ENCODE measurements around the gene BMP3. TPM values are rescaled to one million over a fixed set of nuclear protein-coding genes. Genes with fewer than 3 reads are reported as not detected.

The BMP3 gene, protein sequence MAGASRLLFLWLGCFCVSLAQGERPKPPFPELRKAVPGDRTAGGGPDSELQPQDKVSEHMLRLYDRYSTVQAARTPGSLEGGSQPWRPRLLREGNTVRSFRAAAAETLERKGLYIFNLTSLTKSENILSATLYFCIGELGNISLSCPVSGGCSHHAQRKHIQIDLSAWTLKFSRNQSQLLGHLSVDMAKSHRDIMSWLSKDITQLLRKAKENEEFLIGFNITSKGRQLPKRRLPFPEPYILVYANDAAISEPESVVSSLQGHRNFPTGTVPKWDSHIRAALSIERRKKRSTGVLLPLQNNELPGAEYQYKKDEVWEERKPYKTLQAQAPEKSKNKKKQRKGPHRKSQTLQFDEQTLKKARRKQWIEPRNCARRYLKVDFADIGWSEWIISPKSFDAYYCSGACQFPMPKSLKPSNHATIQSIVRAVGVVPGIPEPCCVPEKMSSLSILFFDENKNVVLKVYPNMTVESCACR
- not detected in 5 replicates for total RNA-seq (2022; extraction: Qiagen RNA extraction)

DNA sequence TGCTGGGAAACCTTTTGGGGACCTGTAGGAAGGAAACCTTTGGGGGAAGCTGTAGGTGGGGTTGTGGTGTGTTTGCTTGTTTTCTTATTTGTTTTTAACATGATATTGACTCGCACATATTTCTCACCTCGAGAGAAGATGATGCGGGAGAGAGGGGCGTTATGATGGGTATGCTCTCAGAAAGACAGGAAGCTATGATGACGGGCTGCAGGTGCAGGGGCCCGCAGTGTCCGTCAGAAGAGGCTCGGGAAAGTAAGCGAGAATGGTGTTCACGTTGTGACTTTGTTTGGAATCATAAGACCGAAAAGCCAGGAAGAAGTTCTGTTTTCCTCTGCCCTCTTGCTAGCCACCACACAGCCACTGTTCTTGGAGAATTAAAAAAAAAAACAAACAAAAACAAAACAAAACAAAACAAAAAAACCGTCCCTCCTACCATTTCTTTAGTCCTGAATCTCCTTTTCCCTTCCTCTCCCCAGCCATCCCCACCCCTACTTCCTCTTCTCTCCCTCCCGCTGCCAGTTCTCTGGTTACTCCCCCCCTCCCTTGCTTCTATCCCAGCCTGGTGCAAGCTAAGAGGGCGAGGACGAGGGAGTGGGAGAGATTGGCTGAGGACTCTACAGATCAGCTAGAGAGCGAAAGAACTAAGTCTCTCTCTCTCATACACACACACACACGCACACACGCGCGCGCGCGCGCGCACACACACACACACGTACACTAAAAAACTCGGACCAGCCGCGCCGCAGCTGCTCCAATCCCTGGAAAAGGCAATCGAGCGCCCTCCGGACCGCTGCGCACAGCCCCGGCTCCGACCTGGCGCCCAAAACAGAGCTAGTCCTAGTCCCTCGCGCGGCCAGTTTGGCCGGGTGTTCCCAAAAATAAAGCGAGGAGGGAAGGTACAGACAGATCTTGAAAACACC lies at the start of gene BMP3:
Gene BMP3 (plus strand): TSS at position 648 of the 920 bp plus-strand sequence. CDS start 577 bp downstream, outside the sequence.

Other genes starting within 250 kb of the BMP3 start
- 0.65 to 1.0 TPM (median 0.75 TPM) in 5 replicates for gene PRKG2, start 184.5 kb downstream of the BMP3 start, total RNA-seq (2022; extraction: Qiagen RNA extraction)